Neural progenitor cell (in vitro differentiated cells): ENCODE measurements around the gene TCAF1.

Source experiments
- EZH2 ChIP-seq: fragments of 200-600 bp; sonication (generic); IDR thresholded peaks from 2 replicates; pipeline ENCODE4 v1.6.1; 2017; ENCODE audit warnings: antibody characterized with exemption, mild to moderate bottlenecking, moderate library complexity
- EZH2phosphoT487 ChIP-seq: fragments of 200-600 bp; sonication (generic); IDR thresholded peaks from 2 replicates; pipeline ENCODE4 v1.6.1; 2017; ENCODE audit warnings: antibody characterized with exemption
- TF ChIP-seq, protein P1 (sequence below): fragments of 200-600 bp; sonication (generic); IDR thresholded peaks from 2 replicates; pipeline ENCODE4 v1.5.1; 2017; ENCODE audit warnings: antibody characterized with exemption, mild to moderate bottlenecking

GRCh38 chr7:143906895-143907294 lies 4.9 kb upstream of the TCAF1 start:
- TF ChIP-seq, protein P1, sequence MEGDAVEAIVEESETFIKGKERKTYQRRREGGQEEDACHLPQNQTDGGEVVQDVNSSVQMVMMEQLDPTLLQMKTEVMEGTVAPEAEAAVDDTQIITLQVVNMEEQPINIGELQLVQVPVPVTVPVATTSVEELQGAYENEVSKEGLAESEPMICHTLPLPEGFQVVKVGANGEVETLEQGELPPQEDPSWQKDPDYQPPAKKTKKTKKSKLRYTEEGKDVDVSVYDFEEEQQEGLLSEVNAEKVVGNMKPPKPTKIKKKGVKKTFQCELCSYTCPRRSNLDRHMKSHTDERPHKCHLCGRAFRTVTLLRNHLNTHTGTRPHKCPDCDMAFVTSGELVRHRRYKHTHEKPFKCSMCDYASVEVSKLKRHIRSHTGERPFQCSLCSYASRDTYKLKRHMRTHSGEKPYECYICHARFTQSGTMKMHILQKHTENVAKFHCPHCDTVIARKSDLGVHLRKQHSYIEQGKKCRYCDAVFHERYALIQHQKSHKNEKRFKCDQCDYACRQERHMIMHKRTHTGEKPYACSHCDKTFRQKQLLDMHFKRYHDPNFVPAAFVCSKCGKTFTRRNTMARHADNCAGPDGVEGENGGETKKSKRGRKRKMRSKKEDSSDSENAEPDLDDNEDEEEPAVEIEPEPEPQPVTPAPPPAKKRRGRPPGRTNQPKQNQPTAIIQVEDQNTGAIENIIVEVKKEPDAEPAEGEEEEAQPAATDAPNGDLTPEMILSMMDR, result no peak
- no peak for TF ChIP-seq EZH2
- TF ChIP-seq EZH2phosphoT487, result no peak
